ENCODE results near the gene CDH13.

Gene CDH13

GRCh38 chr16:82638095-82638798 is 11.5 kb downstream of the CDH13 start:
- H3K4me3 ChIP-seq (ENCODE audit: severe bottlenecking) = no peak overlapping the region
- peak overlapping the region; percentile 100 for H3K27ac ChIP-seq (ENCODE audit: poor library complexity, severe bottlenecking)
- peaks cover 53% of the 10 kb centered on the region for H3K4me1 ChIP-seq (ENCODE audit: insufficient read depth, poor library complexity, severe bottlenecking)
- TF ChIP-seq, protein P1, sequence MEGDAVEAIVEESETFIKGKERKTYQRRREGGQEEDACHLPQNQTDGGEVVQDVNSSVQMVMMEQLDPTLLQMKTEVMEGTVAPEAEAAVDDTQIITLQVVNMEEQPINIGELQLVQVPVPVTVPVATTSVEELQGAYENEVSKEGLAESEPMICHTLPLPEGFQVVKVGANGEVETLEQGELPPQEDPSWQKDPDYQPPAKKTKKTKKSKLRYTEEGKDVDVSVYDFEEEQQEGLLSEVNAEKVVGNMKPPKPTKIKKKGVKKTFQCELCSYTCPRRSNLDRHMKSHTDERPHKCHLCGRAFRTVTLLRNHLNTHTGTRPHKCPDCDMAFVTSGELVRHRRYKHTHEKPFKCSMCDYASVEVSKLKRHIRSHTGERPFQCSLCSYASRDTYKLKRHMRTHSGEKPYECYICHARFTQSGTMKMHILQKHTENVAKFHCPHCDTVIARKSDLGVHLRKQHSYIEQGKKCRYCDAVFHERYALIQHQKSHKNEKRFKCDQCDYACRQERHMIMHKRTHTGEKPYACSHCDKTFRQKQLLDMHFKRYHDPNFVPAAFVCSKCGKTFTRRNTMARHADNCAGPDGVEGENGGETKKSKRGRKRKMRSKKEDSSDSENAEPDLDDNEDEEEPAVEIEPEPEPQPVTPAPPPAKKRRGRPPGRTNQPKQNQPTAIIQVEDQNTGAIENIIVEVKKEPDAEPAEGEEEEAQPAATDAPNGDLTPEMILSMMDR (IDR thresholded peaks at IDR 0.05; ENCODE audit: poor library complexity, severe bottlenecking) = no peak
- DNase-seq (ENCODE audit: low spot score) (no peak), ATAC-seq (ENCODE audit: low read depth) (peak; percentile 24)
- H3K9me3 ChIP-seq (ENCODE audit: severe bottlenecking) = no peaks in the 10 kb centered on the region
- peaks cover 24% of the 10 kb centered on the region for H3K36me3 ChIP-seq (ENCODE audit: low read depth)
- no peaks in the 10 kb centered on the region for H3K27me3 ChIP-seq (ENCODE audit: insufficient read depth, poor library complexity, severe bottlenecking)

DNA sequence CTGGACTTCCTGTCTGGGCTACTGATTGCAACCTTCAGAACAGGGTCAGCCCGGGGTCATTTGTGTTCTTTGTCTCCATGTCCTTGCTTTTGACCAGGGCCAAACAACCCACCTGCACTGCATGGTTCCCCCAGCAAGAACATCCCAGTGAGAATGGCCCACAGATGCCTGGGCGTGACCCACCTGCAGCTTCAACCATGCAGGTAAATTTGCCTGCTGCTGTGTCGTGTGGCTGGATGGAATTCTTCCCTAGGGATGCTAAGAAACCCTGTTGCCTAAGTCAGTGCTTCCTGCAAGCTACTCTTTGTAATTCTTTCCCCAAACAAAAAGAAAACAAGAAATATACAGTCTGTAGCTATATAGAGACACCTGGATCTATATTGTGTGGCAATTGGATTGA is 12.5 kb downstream of the CDH13 start:
- H3K4me1 ChIP-seq (ENCODE audit: insufficient read depth, poor library complexity, severe bottlenecking) = peaks cover 43% of the 10 kb centered on the region
- H3K4me3 ChIP-seq (ENCODE audit: severe bottlenecking) = no peak overlapping the region
- no peaks in the 10 kb centered on the region for H3K9me3 ChIP-seq (ENCODE audit: severe bottlenecking)
- ATAC-seq (ENCODE audit: low read depth) (peak; percentile 48), DNase-seq (ENCODE audit: low spot score) (no peak)
- peak overlapping the region; percentile 100 for H3K27ac ChIP-seq (ENCODE audit: poor library complexity, severe bottlenecking)
- TF ChIP-seq, protein P1 (IDR thresholded peaks at IDR 0.05; ENCODE audit: poor library complexity, severe bottlenecking) = no peak
- H3K36me3 ChIP-seq (ENCODE audit: low read depth) = peaks cover 20% of the 10 kb centered on the region
- no peaks in the 10 kb centered on the region for H3K27me3 ChIP-seq (ENCODE audit: insufficient read depth, poor library complexity, severe bottlenecking)

DNA sequence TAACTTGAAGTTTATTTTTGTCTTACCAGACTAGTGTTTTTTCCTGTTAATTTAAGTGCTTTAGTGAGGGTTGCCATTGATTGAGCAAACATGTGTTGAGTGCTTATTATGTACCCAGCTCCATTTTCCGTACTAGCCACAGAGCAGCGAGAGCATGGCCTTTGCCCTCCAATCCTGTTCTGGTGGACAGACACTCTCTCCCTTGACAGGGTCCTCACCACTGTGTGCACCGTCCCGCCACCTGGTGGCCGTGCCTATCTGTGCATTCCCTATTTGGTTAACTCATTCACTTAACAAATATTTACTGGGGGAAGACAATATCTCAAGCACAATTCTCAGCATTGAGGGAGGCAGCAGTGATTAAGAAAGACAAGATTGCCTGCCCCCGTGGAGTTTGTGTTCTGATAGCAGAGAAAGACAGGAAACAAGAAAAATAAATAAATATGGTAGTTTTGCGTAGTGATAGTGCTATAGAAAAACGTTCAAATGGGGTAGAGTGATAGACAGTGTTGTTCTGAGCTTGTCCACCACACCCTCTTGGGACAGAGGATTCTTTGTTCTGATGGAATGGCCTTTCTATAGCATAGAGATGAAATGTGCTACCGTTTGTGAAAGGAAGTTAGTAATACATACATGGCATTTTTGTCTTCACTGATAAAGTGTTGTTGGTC is 13.0 kb downstream of the CDH13 start:
- Histone ChIP-seq H3K36me3 (ENCODE audit: low read depth) (peaks cover 15% of the 10 kb centered on the region), H3K9me3 (ENCODE audit: severe bottlenecking) (no peaks in the 10 kb centered on the region), H3K4me3 (ENCODE audit: severe bottlenecking) (no peak overlapping the region), H3K27me3 (ENCODE audit: insufficient read depth, poor library complexity, severe bottlenecking) (no peaks in the 10 kb centered on the region), H3K4me1 (ENCODE audit: insufficient read depth, poor library complexity, severe bottlenecking) (peaks cover 38% of the 10 kb centered on the region), H3K27ac (ENCODE audit: poor library complexity, severe bottlenecking) (peak overlapping the region; percentile 100)
- DNase-seq (ENCODE audit: low spot score) (no peak), ATAC-seq (ENCODE audit: low read depth) (peak; percentile 73)
- TF ChIP-seq, protein P1 (IDR thresholded peaks at IDR 0.05; ENCODE audit: poor library complexity, severe bottlenecking) = peak; percentile 95

DNA sequence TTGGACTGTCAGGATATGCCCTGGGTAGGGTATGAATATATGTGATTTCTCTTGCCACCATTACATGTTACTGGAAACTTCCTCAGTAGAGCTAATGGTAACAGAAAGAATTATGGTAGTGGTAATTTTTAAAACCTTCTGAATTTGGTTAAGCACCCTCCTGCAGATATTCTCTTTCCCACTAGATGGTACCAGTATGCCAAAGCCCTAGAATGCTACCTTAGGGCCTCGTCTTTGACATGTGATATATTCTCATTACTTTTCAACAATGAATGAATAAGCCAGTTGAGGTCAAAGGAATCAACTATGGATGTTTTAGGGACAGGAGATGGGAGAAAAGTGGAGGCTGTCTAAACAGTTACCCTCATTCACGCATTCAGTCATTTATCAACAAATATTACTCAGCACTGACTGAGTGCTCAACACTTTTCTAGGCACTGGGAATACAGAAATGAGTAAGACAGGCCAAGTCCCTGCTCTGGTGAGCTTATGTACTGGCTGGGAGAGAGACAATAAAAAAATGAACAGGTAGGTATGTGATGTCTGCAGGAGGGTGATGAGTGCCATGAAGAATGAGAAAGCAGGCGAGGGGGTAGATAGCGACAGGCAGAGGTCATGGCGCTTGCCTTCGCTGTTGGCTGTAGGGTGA is 14.7 kb downstream of the CDH13 start:
- peak; percentile 17; the same call in 1 of the 3 replicates for ATAC-seq (ENCODE audit: low read depth)
- Histone ChIP-seq H3K27ac (ENCODE audit: poor library complexity, severe bottlenecking) (no peak overlapping the region), H3K36me3 (ENCODE audit: low read depth) (peaks cover 13% of the 10 kb centered on the region), H3K4me1 (ENCODE audit: insufficient read depth, poor library complexity, severe bottlenecking) (peaks cover 32% of the 10 kb centered on the region), H3K9me3 (ENCODE audit: severe bottlenecking) (no peaks in the 10 kb centered on the region), H3K4me3 (ENCODE audit: severe bottlenecking) (no peak overlapping the region), H3K27me3 (ENCODE audit: insufficient read depth, poor library complexity, severe bottlenecking) (no peaks in the 10 kb centered on the region)
- DNase-seq (ENCODE audit: low spot score) = no peak
- TF ChIP-seq, protein P1 (IDR thresholded peaks at IDR 0.05; ENCODE audit: poor library complexity, severe bottlenecking) = peak; percentile 66

Measured in RWPE2 (cell line).